OCI-LY7 (cell line): ENCODE data around the gene SUPT5H.

Experiments
- CTCF ChIP-seq: fragments of 200-600 bp; sonication (generic); conservative IDR thresholded peaks from 2 replicates; pipeline ENCODE4 v1.5.1; 2014; ENCODE audit warnings: mild to moderate bottlenecking, antibody characterized with exemption, low read length, moderate library complexity, mixed read lengths
- EZH2phosphoT487 ChIP-seq: fragments of 200-600 bp; sonication (generic); IDR thresholded peaks from 2 replicates; pipeline ENCODE4 v1.6.1; 2018; ENCODE audit warnings: low read depth, borderline replicate concordance, mild to moderate bottlenecking, mixed run types, antibody characterized with exemption, low read length, moderate library complexity, mixed read lengths

- no peak for TF ChIP-seq CTCF
- TF ChIP-seq EZH2phosphoT487, result no peak
These were observed 41.8 kb upstream of the SUPT5H start for GRCh38 chr19:39403331-39404312.
